GM21528 (cell line): ENCODE measurements around the gene MTHFD2L.

Experiments used
- ATAC-seq: cut with Tn5 transposase; IDR thresholded peaks from one replicate; pipeline ENCODE4 v1.9.1; 2021; ENCODE audit warnings: mild to moderate bottlenecking, moderate library complexity; ENCODE audit not compliant: unreplicated experiment, low FRiP score

The MTHFD2L gene

GRCh38 chr4:74293558-74293957 lies 135.6 kb downstream of the MTHFD2L start:
- no peak for ATAC-seq

GRCh38 chr4:74294681-74295080 lies 136.8 kb downstream of the MTHFD2L start:
- no peak for ATAC-seq

GRCh38 chr4:74297539-74297938 lies 139.6 kb downstream of the MTHFD2L start:
- ATAC-seq, result no peak

- no peak for ATAC-seq
Measured at GRCh38 chr4:74304095-74304625, 146.2 kb downstream of the MTHFD2L start.

- no peak for ATAC-seq
Measured at GRCh38 chr4:74305000-74305399, 147.1 kb downstream of the MTHFD2L start.

- no peak for ATAC-seq
Measured at GRCh38 chr4:74307170-74307569, 149.3 kb downstream of the MTHFD2L start.

GRCh38 chr4:74308215-74308614 lies 150.3 kb downstream of the MTHFD2L start, which contains the start of gene EPGN:
EPGN (plus strand) TSS chr4:74308470; CDS start chr4:74308534, 64 bp downstream.
- no peak for ATAC-seq

GRCh38 chr4:74309223-74309622 lies 151.3 kb downstream of the MTHFD2L start:
- no peak for ATAC-seq

- ATAC-seq, result peak; percentile 76
Measured at GRCh38 chr4:74311696-74312313, 153.9 kb downstream of the MTHFD2L start.

- no peak for ATAC-seq
Measured at GRCh38 chr4:74314329-74314728, 156.4 kb downstream of the MTHFD2L start.

- no peak for ATAC-seq
Measured at GRCh38 chr4:74314944-74315343, 157.0 kb downstream of the MTHFD2L start.

GRCh38 chr4:74315376-74315775 lies 157.5 kb downstream of the MTHFD2L start:
- no peak for ATAC-seq

- no peak for ATAC-seq
Measured at GRCh38 chr4:74316397-74316796, 158.5 kb downstream of the MTHFD2L start.

GRCh38 chr4:74317616-74318246 lies 159.8 kb downstream of the MTHFD2L start:
- no peak for ATAC-seq

GRCh38 chr4:74318276-74318675 lies 160.4 kb downstream of the MTHFD2L start:
- ATAC-seq, result no peak

- no peak for ATAC-seq
Measured at GRCh38 chr4:74319470-74319869, 161.6 kb downstream of the MTHFD2L start.

GRCh38 chr4:74320559-74321118 lies 162.7 kb downstream of the MTHFD2L start:
- peak; percentile 74 for ATAC-seq

- no peak for ATAC-seq
Measured at GRCh38 chr4:74322301-74322700, 164.4 kb downstream of the MTHFD2L start.

GRCh38 chr4:74323663-74324062 lies 165.7 kb downstream of the MTHFD2L start:
- no peak for ATAC-seq

- no peak for ATAC-seq
Measured at GRCh38 chr4:74324262-74324661, 166.3 kb downstream of the MTHFD2L start.

GRCh38 chr4:74325886-74326285 lies 168.0 kb downstream of the MTHFD2L start:
- ATAC-seq, result no peak

- no peak for ATAC-seq
Measured at GRCh38 chr4:74327762-74328161, 169.8 kb downstream of the MTHFD2L start.
